GM18498 (cell line): ENCODE results near the gene KASH5.

Source experiments
- ATAC-seq: cut with Tn5 transposase; IDR thresholded peaks from one replicate; pipeline ENCODE4 v1.9.1; 2021; ENCODE audit warnings: mild to moderate bottlenecking, moderate library complexity; ENCODE audit not compliant: unreplicated experiment

Gene KASH5

DNA sequence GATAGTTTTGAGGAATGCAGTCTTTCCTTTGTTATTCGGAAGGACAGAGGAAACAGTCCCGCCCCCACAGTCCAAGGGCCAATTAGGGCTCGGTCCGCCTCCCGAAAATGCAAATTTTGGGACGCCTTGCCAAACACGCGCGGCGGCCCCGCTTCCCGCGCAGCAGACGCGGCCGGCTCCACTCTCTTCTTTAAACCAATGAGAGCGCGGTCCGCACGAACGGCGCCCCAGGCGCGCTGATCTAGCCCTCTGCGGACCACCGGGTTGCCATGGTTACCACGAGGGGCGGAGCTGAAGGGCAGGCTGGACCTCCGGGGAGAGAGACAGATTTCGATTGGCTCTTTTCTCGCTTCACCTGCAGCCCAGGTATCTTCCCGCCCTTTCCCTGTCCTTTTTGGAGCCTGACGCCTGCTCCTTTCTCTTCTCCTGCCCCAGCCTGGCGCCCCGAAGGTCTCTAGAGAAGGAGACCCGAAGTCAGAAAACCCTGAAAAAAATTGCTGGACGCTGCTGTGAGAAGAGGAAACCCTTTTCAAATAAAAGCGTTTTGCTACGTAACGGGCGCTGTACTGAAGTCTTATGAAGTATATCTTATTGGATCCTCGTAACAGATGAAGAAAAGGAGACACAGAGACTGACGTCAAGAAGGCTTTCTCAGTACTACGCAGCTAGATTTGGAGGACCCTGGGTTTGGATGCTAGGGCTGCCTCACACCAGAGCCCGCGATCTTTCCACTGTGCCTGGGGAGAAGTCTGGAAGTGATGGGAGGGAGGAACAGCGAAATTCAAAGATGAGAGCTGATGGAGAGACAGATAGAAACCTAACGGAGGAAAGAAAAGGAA, 33.2 kb downstream of the KASH5 start:
- no peak for ATAC-seq

DNA sequence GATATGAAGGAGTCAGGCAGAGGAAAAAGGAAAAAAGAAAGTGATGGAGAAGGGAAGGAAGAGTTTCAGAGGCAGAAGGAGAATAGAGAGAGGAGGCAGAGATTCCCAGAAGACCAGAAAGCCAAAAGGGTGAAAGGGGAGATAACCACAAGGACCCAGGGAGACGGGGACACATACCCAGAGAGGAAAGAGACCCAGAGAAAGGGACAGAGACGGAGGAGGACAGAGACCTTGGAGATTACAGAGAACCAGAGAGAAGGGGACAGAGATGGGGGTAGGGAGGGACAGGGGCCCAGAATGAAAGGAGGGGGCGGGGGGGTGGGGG, 33.8 kb downstream of the KASH5 start:
- no peak for ATAC-seq

DNA sequence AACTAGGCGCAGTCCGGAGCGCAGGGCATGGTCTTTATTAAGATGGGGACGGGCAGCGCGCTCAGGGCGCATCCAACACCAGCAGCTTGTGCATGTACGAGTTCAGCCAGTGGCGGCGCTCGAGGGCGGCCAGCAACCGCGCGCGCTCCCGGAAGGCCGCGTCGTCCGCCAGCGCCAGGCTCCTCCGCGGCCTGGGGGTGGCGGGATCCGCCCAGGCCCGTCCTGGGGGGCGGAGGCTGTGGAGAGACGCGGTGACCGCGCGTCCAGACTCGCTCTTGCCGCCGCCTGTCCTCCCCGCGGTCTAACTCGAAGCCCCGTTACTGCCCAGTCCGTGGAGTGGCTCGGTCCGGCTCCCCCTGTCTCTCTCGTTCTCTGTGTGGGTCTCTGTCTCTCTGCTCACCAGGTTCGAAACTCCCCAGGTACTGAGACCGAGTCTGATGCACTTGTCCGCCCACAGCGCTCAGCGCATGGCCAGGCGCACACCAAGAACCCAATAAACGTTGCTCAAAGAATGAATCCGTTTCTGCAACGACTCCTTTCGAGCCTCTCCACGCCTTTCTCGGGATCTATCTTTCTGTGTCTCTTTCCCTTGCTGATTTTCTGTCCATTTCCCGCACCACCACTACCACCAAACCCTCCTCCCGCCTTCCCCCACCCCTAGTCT, 34.5 kb downstream of the KASH5 start:
- ATAC-seq: no peak

DNA sequence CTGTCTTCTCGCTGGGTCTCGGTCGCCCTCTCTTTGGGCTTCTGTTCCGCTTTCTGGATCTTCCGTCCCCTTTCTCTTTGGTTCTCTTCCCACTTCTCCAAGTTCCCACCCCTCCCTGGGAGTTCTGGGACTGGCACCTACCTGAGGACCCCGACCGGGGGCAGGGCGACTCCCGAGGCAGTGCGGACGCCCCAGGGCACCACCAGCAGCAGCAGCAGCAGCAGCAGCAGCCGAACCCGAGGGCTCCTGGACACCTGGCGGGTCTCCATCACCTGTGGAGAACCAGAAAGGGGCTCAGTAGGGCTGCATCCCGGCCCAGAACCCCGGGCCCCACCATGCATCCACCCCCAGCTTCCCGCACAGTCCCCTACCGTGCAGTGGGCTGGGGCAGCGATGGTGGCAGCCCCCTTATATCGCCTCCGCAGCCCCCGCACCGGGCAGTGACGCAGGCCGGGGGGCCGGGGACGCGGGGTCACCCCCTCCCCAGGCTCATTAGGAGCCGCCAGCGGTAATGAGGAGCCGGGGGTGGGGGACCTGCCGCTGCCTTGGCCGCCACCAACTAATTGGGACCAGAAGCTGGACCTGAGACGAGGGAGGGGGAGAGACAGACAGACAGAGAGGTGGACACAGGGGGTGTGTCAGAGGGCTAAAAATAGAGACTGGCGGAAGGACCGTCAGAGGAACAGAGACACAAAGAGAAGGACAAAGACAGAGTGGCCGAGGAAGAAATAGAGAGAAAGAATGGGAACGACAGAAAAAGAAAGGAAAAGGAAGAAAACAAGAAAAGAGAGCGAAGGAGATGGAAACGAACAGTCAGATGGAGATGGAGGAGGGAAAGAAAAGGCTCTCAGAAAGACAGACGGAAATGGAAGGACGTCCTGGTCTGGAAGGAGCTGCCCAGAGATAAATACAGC, 35.3 kb downstream of the KASH5 start, which contains the start of gene PTH2:
PTH2 (minus strand) TSS at position 371 of the 914 bp plus-strand sequence; CDS start at position 269, 102 bp downstream.
- no peak for ATAC-seq

DNA sequence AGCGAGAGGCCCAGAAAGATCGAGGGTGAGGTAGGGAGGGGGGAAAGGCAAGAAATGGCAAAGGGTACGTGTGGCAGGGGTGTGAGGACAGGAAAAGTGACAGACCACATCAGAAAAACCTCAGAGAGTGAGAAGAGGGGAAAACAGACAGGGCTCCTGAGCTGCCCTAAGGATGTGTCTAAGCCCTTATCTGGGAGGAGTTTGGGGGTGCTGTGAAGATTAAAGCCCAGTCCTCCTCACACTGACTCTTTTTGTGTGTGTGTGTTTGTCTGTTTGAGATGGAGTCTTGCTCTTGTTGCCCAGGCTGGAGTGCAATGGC, 35.9 kb downstream of the KASH5 start:
- ATAC-seq: no peak

DNA sequence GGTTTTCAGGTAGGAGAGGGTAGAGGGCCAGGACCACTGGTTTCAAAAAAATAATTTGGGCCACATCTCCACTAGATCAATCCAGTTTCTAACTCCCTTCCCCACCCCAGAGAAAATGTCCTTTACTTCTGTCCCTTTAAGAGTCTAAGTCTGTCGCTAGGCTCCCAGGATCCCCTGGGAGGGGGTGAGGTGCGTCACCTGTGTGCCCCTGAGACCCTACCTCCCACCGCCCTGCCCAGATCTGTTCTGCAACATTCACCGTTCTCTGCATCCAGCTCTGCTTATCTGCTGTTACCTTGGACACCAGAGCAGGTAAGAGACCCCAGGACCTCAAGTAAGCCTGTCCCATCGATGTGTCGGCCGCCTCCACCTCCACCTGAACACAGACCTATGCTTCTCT, 37.1 kb downstream of the KASH5 start, which contains the start of gene GFY:
GFY (plus strand) TSS at position 211 of the 400 bp plus-strand sequence. CDS start 1,043 bp downstream, outside the sequence.
- ATAC-seq: no peak

DNA sequence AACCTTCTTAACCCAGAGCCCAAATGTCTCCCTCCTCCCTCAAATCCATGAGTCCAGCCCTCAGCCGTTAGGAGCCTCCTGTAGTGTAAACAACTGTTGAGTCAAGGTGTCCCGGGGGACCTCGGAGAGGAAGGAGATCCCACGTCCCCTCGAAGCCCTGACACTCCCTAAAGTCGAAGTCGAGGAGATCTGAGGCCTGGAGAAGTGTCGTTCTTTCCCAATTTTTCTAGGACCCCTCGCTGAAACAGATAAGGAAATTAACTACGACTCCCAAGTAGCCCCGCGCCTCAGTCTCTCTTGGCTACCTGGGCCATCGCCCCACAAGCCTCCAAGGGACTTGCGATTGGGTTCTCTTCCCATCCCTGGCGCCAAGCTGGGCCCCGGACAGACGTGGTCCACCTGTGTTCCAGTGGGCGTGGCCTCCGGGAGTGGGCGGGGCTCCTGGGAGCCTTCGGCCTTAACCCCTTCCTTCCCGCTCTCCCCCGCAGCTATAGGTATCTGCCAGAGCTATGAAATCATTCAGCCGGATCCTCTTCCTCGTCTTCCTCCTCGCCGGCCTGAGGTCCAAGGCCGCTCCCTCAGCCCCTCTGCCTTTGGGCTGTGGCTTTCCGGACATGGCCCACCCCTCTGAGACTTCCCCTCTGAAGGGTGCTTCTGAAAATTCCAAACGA, 38.0 kb downstream of the KASH5 start:
- no peak for ATAC-seq

DNA sequence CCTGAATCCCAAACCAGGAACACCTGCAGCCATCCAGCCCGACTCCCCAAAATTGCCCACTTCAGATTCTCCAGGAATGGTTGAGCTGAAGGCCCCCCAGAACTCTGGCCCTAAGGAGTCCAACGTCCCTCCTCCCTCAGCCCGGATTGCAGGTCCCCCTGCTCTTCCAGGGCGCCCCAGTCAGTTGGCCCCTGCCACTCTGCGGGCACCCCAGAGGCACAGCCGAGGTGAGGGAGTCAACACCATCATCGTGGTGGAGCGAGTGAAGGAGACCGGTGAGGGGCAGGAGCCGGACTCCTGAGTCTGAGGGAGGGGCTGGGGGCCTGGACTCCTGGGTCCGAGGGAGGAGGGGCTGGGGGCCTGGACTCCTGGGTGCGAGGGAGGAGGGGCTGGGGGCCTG, 39.3 kb downstream of the KASH5 start:
- no peak for ATAC-seq

DNA sequence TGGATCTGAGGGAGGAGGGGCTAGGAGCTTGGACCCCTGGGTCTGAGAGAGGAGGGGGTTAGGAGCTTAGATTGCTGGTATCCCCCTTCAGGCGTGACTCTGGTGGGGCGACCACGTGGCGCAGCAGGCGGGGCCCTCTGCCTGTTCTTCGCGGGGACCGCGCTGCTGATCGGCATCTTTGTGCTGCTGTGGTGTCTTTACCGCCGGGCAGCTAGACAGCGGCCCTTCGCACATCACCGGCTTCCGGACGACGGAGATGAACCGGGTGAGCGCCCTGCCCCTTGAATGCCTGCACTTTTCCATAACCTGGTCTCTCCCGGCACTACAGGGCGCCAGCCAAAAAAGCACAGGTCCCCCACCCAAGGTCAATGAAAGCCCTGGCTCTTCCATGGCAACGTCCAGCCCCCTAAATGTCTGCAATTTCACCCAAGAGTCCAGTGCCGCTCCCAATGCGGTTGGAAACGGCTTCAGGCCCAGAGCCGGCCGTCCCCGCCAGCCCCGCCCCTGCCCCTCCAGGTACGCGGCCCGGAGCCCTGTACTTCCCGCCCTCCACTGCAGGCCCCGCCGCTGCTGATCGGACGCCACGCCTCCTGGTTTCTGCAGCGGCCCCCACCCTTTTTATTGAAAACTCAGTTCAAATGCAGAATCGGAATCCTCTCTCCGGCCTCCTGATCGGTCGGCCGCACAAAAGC, 40.0 kb downstream of the KASH5 start:
- ATAC-seq: no peak

DNA sequence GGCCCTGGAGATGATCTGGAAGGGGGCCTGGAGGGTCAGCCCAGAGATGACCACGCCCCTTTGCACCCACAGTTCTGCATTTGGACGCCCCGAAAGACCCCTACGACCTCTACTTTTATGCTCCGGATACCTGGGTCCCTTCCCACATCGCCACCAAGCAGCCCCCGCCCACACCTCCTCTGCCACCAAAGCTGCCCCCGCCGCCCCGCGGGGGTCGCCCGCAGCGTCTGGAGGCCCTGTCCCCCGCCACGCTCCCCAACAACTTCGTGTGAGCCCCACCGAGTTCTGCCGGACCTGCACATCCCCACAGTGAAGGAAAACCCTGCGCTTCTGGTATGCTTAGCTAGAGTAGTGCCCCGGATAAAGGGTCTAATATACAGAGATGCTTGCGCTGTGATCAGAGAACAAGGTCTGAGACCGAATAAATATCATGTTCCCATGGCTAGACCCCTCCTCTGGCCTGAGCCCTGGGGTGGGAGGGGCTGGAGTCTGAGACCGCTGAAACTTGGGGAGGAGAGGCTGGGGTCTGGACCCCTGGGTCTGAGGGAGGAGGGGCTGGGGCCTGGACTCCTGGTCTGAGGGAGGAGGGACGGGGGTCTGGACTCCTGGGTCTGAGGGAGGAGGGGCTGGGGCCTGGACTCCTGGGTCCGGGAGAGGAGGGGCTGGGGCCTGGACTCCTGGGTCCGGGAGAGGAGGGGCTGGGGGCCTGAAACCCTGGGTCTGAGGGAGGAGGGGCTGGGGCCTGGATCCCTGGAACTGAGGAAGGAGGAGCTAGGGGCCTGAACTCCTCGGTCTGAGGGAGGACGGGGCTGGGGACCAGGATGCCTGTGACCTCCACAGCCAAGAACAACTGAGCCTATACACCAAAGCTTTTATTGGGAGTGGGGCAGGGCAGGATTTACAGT, 40.8 kb downstream of the KASH5 start:
- no peak for ATAC-seq

DNA sequence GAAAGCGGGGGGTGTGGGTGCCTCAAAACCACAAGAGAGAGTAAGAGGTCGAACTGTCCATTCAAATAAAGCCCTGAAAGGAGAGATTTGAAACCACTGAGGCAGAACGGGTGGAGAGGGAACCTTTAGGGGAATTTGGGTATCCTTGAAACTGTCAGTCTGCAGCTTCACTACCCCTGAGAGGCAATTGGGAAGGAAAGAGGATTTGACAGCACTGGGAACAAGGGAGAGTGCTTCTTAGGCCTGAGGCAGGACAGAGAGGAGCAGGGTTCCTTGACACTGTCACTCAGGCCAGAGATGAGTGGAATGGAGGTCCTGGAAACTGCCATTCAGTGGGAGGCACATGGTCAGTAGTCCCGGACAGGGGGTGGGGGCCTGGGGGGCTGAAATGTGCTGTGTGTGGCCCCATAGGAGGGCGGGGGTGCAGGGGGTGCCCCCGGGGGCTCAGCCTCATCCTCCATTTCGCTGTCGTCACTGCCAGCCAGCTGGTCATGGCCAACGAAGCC, 42.2 kb downstream of the KASH5 start:
- no peak for ATAC-seq

DNA sequence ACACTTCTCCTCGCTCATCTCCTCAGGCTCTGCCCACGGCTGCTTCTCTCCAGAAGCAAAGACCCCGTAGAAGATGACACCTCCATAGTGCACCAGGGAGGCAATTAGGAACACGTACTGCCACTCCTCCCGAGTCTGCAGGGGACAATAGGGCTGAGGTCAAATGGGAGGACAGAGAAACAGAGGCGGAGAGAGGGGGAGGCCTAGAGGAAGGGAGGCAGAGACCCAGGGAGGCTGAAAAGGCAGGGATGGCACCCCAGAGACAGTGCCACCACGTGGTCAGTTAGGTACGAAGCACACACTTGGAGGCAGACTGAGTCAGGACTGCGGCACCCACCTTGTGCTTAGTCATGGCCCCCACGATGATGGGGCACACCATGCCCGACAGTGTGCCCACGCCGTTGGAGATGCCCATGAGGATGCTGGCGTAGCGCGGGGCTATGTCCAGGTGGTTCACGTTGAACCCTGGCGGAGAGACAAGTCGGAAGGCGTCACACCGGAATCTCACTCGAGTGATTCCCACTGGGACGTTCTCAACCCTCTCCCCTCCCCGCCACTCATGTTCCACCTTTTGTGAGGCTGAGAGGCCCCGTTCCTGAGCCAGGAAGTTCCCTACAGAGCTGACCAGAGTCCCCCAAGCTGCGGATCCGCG, 42.8 kb downstream of the KASH5 start:
- no peak for ATAC-seq

DNA sequence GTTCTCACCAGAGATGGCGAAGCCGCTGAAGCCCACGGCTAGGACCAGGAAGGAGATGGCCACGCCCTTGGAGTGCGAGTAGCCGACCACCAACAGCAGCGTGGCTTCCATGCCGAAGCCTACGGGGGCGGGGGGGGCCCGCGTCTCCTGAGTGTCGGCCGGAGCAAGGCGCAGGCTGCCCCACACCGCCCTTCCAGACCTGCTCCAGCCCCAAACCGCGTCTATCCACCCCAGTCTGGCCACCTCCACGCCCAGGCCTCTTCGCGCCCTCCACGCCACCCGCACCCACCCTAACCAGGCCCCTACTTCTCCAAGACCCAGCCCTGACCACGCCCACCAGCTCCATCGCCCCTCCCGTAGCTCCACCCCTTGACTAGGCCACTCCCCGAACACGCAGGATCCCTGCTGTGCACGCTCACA, 43.3 kb downstream of the KASH5 start:
- no peak for ATAC-seq

DNA sequence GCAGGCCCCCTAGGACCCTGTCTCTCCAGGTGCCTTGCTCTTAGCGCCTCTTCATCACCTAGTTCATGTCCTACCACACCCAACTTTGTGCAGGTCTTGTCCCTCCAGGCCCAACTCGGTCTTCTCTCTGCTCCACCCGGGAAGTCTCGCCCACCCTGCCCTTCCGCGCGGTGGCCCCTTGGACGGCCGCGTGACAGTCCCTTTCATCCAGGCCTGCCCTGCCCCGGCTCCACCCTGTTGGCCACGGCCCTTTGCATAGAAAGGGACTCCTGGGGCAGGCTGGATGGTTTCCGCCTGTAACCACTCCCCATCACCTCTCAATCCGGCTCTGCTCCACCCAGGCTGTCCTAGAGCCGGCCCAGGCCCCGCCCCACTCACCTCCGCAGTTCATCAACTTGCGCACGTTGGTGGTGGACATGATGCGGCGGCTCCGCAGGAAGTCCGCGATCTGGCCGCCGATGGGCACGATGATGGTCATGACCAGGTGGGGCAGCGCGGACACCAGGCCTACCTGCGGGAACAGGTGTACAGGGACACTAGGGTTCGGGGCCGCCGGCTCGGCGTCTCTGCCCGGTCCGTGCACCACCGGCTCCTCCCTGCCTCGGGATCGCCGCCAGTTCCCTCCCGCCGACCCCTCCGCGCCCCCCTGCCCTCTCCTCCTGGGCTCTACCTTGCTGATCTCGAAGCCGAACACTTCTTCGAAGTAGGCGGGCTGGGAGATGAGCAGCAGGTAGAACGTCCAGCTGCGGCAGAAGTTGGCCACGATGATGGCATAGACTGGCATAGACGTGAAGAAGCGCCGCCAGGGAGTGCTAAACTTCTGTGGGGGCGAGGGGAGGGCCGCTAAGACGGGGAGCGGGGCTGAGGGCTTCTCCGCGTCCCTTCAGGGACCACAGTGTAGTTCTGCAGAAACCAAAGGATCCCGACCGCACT, 44.4 kb downstream of the KASH5 start:
- no peak for ATAC-seq

DNA sequence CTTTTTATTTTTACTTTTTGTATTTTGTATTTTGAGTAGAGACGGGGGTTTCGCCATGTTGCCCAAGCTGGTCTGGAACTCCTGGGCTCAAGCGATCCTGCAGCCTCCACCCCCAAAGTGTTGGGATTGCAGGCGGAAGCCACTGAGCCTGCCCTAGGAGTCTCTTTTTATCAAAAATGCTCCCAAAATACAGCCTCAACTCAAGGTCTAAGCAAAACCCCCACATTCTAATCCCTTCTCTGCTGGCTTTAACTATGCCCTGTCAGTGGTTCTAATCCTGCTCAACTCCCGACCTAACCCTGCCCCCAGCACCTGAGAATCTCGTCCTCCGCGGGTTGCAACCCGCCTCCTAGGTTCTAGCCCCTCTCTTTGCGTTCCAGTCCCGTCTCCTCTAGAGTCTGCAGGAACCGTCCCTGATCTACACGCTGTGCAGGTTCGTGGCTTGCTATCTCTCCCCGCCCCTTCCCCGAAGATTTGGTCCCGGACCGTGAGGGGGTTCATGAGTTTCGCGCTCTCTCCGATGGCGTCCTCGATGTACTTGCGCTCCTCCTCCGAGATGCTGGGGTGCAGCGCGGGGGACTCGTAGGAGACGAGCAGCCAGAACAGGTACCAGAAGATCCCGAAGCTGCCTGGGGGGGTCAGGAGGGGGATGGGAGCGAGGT, 45.3 kb downstream of the KASH5 start:
- ATAC-seq: no peak

DNA sequence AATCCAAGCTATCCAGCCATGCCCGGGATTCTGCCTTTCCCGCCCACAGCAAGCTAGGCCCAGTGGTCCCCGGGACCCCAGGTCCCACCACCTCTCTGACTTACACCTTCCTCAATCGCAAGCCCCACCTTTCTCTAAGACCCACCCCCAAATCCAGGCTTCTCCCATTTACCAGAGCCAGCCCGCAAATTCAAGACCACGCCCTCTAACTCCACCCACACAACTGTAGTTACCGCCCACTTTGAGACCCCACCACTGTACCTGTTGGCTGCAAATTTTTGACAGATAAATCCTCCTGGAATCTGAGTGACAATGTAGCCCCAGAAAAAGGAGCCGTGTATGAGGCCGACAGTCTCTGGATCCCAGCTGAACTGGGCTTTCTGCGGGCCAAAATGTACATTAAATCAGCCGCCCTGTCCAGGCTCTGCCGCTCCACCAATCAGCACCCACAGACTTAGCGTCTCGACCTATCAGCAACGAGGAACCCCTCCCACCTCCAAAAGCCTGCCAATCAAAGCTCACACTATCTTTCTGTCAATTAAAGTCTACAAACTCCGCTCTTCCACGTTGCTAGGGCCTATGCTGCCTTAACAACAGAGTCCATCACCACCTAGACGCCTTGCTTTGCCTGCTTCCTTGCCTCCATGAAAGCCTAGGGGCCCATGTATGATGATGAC, 47.0 kb downstream of the KASH5 start:
- no peak for ATAC-seq
